ENCODE data around the gene TULP1. TPM values are rescaled to one million over a fixed set of nuclear protein-coding genes. Genes with fewer than 3 reads are reported as not detected.
A peak's percentile ranks its signal among the peaks of the same experiment; 100 is the strongest.

Gene TULP1
- polyA plus RNA-seq, 4 donors: 0.72 TPM; not detected in 3

GRCh38 chr6:35497571-35498421 lies 14.9 kb downstream of the TULP1 start:
- H3K4me1 ChIP-seq (ENCODE audit: control insufficient read depth in 3 of 3, insufficient read depth in 2 of 3, low read depth in 1 of 3, low read length in 2 of 3): peaks cover 0 to 45% (median 3%) of the 10 kb centered on the region in 3 donors
- FAIRE-seq: no peak

GRCh38 chr6:35496841-35497570 lies 15.7 kb downstream of the TULP1 start, which contains the start of gene TEAD3:
Gene TEAD3, minus strand, starts transcription at chr6:35497079.
- H3K4me3 ChIP-seq (ENCODE audit: low read depth in 1 of 3, low read length in 3 of 3): peak within 1 kb of the TSS; percentile 71 to 91 (median 88)
- peak within 1 kb of the TSS; percentile 87 to 94 (median 89) for H3K27ac ChIP-seq (ENCODE audit: low read depth in 1 of 3, low read length in 2 of 3)
- H3K36me3 ChIP-seq (ENCODE audit: control insufficient read depth in 3 of 3, insufficient read depth in 2 of 3, low read depth in 1 of 3, low read length in 3 of 3): peaks cover 0 to 35% (median 0%) of the 10 kb centered on the region in 3 donors
- H3K4me1 ChIP-seq (ENCODE audit: control insufficient read depth in 3 of 3, insufficient read depth in 2 of 3, low read depth in 1 of 3, low read length in 2 of 3): peaks cover 3 to 53% (median 4%) of the 10 kb centered on the region in 3 donors
- FAIRE-seq: no peak
- DNase-seq: peak; percentile 55 to 86
- H3K9me3 ChIP-seq (ENCODE audit: control insufficient read depth in 2 of 2, insufficient read depth in 1 of 2, low read depth in 1 of 2, low read length in 1 of 2): no peaks in the 10 kb centered on the region
- H3K27me3 ChIP-seq (ENCODE audit: control insufficient read depth in 3 of 3, insufficient read depth in 3 of 3, low read length in 3 of 3): peaks cover 0 to 14% (median 0%) of the 10 kb centered on the region in 3 donors
- WGBS, 3 donors: 0 to 1% (median 1%) methylated on average over 16 to 98 of the region's 98 CpGs

More at GRCh38 chr6:35497571-35498421, 14.9 kb downstream of the TULP1 start:
- H3K27ac ChIP-seq (ENCODE audit: low read depth in 1 of 3, low read length in 2 of 3): peak overlapping the region; percentile 65 to 87 (median 86)
- 6 to 15% (median 11%) methylated on average over 48 to 77 of the region's 77 CpGs for WGBS, 3 donors
- peaks cover 0 to 14% (median 0%) of the 10 kb centered on the region in 3 donors for H3K27me3 ChIP-seq (ENCODE audit: control insufficient read depth in 3 of 3, insufficient read depth in 3 of 3, low read length in 3 of 3)
- H3K36me3 ChIP-seq (ENCODE audit: control insufficient read depth in 3 of 3, insufficient read depth in 2 of 3, low read depth in 1 of 3, low read length in 3 of 3): peaks cover 0 to 28% (median 0%) of the 10 kb centered on the region in 3 donors
- no peaks in the 10 kb centered on the region for H3K9me3 ChIP-seq (ENCODE audit: control insufficient read depth in 2 of 2, insufficient read depth in 1 of 2, low read depth in 1 of 2, low read length in 1 of 2)
- H3K4me3 ChIP-seq (ENCODE audit: low read depth in 1 of 3, low read length in 3 of 3): peak overlapping the region; percentile 55 to 91 (median 71)
- peak; percentile 20 to 79 for DNase-seq

GRCh38 chr6:35496036-35496840 lies 16.5 kb downstream of the TULP1 start:
- Histone ChIP-seq H3K9me3 (ENCODE audit: control insufficient read depth in 2 of 2, insufficient read depth in 1 of 2, low read depth in 1 of 2, low read length in 1 of 2) (no peaks in the 10 kb centered on the region), H3K4me3 (ENCODE audit: low read depth in 1 of 3, low read length in 3 of 3) (peak overlapping the region; percentile 71 to 91 (median 88)), H3K36me3 (ENCODE audit: control insufficient read depth in 3 of 3, insufficient read depth in 2 of 3, low read depth in 1 of 3, low read length in 3 of 3) (peaks cover 0 to 38% (median 0%) of the 10 kb centered on the region in 3 donors), H3K27ac (ENCODE audit: low read depth in 1 of 3, low read length in 2 of 3) (peak overlapping the region; percentile 73 to 94 (median 89)), H3K4me1 (ENCODE audit: control insufficient read depth in 3 of 3, insufficient read depth in 2 of 3, low read depth in 1 of 3, low read length in 2 of 3) (peaks cover 3 to 61% (median 5%) of the 10 kb centered on the region in 3 donors), H3K27me3 (ENCODE audit: control insufficient read depth in 3 of 3, insufficient read depth in 3 of 3, low read length in 3 of 3) (peaks cover 0 to 14% (median 0%) of the 10 kb centered on the region in 3 donors)
- FAIRE-seq (no peak), DNase-seq (peak; percentile 73 to 90)
- 9 to 31% (median 20%) methylated on average over 15 to 63 of the region's 63 CpGs for WGBS, 3 donors

- Histone ChIP-seq H3K36me3 (ENCODE audit: control insufficient read depth in 3 of 3, insufficient read depth in 2 of 3, low read depth in 1 of 3, low read length in 3 of 3) (peaks cover 0 to 38% (median 0%) of the 10 kb centered on the region in 3 donors), H3K9me3 (ENCODE audit: control insufficient read depth in 2 of 2, insufficient read depth in 1 of 2, low read depth in 1 of 2, low read length in 1 of 2) (no peaks in the 10 kb centered on the region), H3K27me3 (ENCODE audit: control insufficient read depth in 3 of 3, insufficient read depth in 3 of 3, low read length in 3 of 3) (peaks cover 0 to 14% (median 0%) of the 10 kb centered on the region in 3 donors), H3K4me3 (ENCODE audit: low read depth in 1 of 3, low read length in 3 of 3) (peak overlapping the region; percentile 71 to 91 (median 88)), H3K27ac (ENCODE audit: low read depth in 1 of 3, low read length in 2 of 3) (peak overlapping the region; percentile 30 to 94 (median 73)), H3K4me1 (ENCODE audit: control insufficient read depth in 3 of 3, insufficient read depth in 2 of 3, low read depth in 1 of 3, low read length in 2 of 3) (peaks cover 3 to 69% (median 5%) of the 10 kb centered on the region in 3 donors)
- DNase-seq: peak in 1 of 2 donors; percentile 41
- FAIRE-seq: no peak
- WGBS, 3 donors: 32 to 56% (median 54%) methylated on average over 9 of the region's 9 CpGs
These were observed 17.2 kb downstream of the TULP1 start for GRCh38 chr6:35495258-35496035.

GRCh38 chr6:35494161-35494563 lies 18.5 kb downstream of the TULP1 start:
- Histone ChIP-seq H3K27me3 (ENCODE audit: control insufficient read depth in 3 of 3, insufficient read depth in 3 of 3, low read length in 3 of 3) (peaks cover 0 to 14% (median 0%) of the 10 kb centered on the region in 3 donors), H3K36me3 (ENCODE audit: control insufficient read depth in 3 of 3, insufficient read depth in 2 of 3, low read depth in 1 of 3, low read length in 3 of 3) (peaks cover 0 to 38% (median 0%) of the 10 kb centered on the region in 3 donors), H3K4me1 (ENCODE audit: control insufficient read depth in 3 of 3, insufficient read depth in 2 of 3, low read depth in 1 of 3, low read length in 2 of 3) (peaks cover 3 to 77% (median 5%) of the 10 kb centered on the region in 3 donors), H3K9me3 (ENCODE audit: control insufficient read depth in 2 of 2, insufficient read depth in 1 of 2, low read depth in 1 of 2, low read length in 1 of 2) (no peaks in the 10 kb centered on the region), H3K4me3 (ENCODE audit: low read depth in 1 of 3, low read length in 3 of 3) (peak overlapping the region in 2 of 3 donors; percentile 4 to 10), H3K27ac (ENCODE audit: low read depth in 1 of 3, low read length in 2 of 3) (peak overlapping the region in 1 of 3 donors; percentile 0)
- FAIRE-seq (no peak), DNase-seq (no peak)
- 10 to 20% (median 10%) methylated on average over 4 of the region's 4 CpGs for WGBS, 3 donors

- DNase-seq (no peak), FAIRE-seq (no peak)
- WGBS, 3 donors: 77 to 89% (median 78%) methylated on average over 28 of the region's 28 CpGs
- peak overlapping the region in 1 of 3 donors; percentile 0 for H3K27ac ChIP-seq (ENCODE audit: low read depth in 1 of 3, low read length in 2 of 3)
- no peak overlapping the region for H3K4me3 ChIP-seq (ENCODE audit: low read depth in 1 of 3, low read length in 3 of 3)
- peaks cover 0 to 8% (median 0%) of the 10 kb centered on the region in 3 donors for H3K27me3 ChIP-seq (ENCODE audit: control insufficient read depth in 3 of 3, insufficient read depth in 3 of 3, low read length in 3 of 3)
- H3K36me3 ChIP-seq (ENCODE audit: control insufficient read depth in 3 of 3, insufficient read depth in 2 of 3, low read depth in 1 of 3, low read length in 3 of 3): peaks cover 0 to 38% (median 0%) of the 10 kb centered on the region in 3 donors
- H3K4me1 ChIP-seq (ENCODE audit: control insufficient read depth in 3 of 3, insufficient read depth in 2 of 3, low read depth in 1 of 3, low read length in 2 of 3): peaks cover 3 to 75% (median 5%) of the 10 kb centered on the region in 3 donors
- no peaks in the 10 kb centered on the region for H3K9me3 ChIP-seq (ENCODE audit: control insufficient read depth in 2 of 2, insufficient read depth in 1 of 2, low read depth in 1 of 2, low read length in 1 of 2)
These were observed 19.3 kb downstream of the TULP1 start for GRCh38 chr6:35493307-35493983.

GRCh38 chr6:35492974-35493284 lies 19.8 kb downstream of the TULP1 start:
- peaks cover 0 to 3% (median 0%) of the 10 kb centered on the region in 3 donors for H3K27me3 ChIP-seq (ENCODE audit: control insufficient read depth in 3 of 3, insufficient read depth in 3 of 3, low read length in 3 of 3)
- H3K4me1 ChIP-seq (ENCODE audit: control insufficient read depth in 3 of 3, insufficient read depth in 2 of 3, low read depth in 1 of 3, low read length in 2 of 3): peaks cover 3 to 75% (median 9%) of the 10 kb centered on the region in 3 donors
- peaks cover 0 to 43% (median 0%) of the 10 kb centered on the region in 3 donors for H3K36me3 ChIP-seq (ENCODE audit: control insufficient read depth in 3 of 3, insufficient read depth in 2 of 3, low read depth in 1 of 3, low read length in 3 of 3)
- no peak for FAIRE-seq
- no peaks in the 10 kb centered on the region for H3K9me3 ChIP-seq (ENCODE audit: control insufficient read depth in 2 of 2, insufficient read depth in 1 of 2, low read depth in 1 of 2, low read length in 1 of 2)
- no peak overlapping the region for H3K4me3 ChIP-seq (ENCODE audit: low read depth in 1 of 3, low read length in 3 of 3)
- no peak for DNase-seq
- peak overlapping the region in 2 of 3 donors; percentile 32 to 73 for H3K27ac ChIP-seq (ENCODE audit: low read depth in 1 of 3, low read length in 2 of 3)
- whole genome bisulfite sequencing, 3 donors: 66 to 91% (median 87%) methylated on average over 7 of the region's 7 CpGs
